Effector CD4-positive, alpha-beta T cell (primary cell): Measurements from ENCODE around the gene DEPDC4.

Source experiments
- DNase-seq: peaks from one replicate; pipeline ENCODE4 v3.0.0-alpha.2; 2020

Gene DEPDC4

GRCh38 chr12:100213016-100213891 lies 53.6 kb downstream of the DEPDC4 start:
- DNase-seq, result no peak

GRCh38 chr12:100211698-100212097 lies 55.2 kb downstream of the DEPDC4 start:
- DNase-seq, result no peak

GRCh38 chr12:100208834-100209233 lies 58.0 kb downstream of the DEPDC4 start:
- no peak for DNase-seq

GRCh38 chr12:100207311-100207710 lies 59.6 kb downstream of the DEPDC4 start:
- DNase-seq, result no peak

GRCh38 chr12:100201604-100202423 lies 65.1 kb downstream of the DEPDC4 start:
- no peak for DNase-seq

GRCh38 chr12:100200463-100201181 lies 66.3 kb downstream of the DEPDC4 start, which contains the start of gene ACTR6:
ACTR6 (plus strand) TSS chr12:100200815; CDS start chr12:100200852, 37 bp downstream.
- peak; percentile 99 for DNase-seq

GRCh38 chr12:100199347-100200149 lies 67.3 kb downstream of the DEPDC4 start:
- DNase-seq, result peak; percentile 76

GRCh38 chr12:100199023-100199346 lies 67.9 kb downstream of the DEPDC4 start:
- no peak for DNase-seq

GRCh38 chr12:100197486-100197885 lies 69.4 kb downstream of the DEPDC4 start:
- no peak for DNase-seq

GRCh38 chr12:100193085-100193484 lies 73.8 kb downstream of the DEPDC4 start:
- DNase-seq, result no peak
